CD4-positive, alpha-beta T cell (primary cell): Measurements from ENCODE around the gene BCAT1. TPM values are rescaled to one million over a fixed set of nuclear protein-coding genes. Genes with fewer than 3 reads are reported as not detected.

Source experiments
- ATAC-seq: fragments of 200-7000 bp; cut with Tn5 transposase; one replicate; pipeline ENCODE4 v1.10.0; 2022; ENCODE audit warnings: mild to moderate bottlenecking; ENCODE audit not compliant: poor library complexity
- CTCF ChIA-PET: fragments of 350-600 bp; sonication (Branson Sonifier 250); formaldehyde crosslinking; loops from one replicate; lab custom pipeline; 2021; ENCODE audit warnings: antibody characterized with exemption, inconsistent platforms; lab: Charles Lee
- POLR2A ChIA-PET: fragments of 350-600 bp; sonication (Branson Sonifier 250); formaldehyde crosslinking; loops from one replicate; lab custom pipeline; 2021; ENCODE audit warnings: antibody characterized with exemption, inconsistent platforms; lab: Charles Lee
- DNase-seq, 14 experiments: peaks; one replicate each; pipeline ENCODE4 v3.0.0-alpha.2; 2013 to 2020; ENCODE audit warnings: mixed read lengths in 2 of 14
- H3K27ac ChIP-seq, 2 donors: one replicate each; pipeline versions ENCODE4 v1.5.1 to v1.7.0; 2013; ENCODE audit warnings: low read length in 2 of 2, low read depth in 1 of 2, mild to moderate bottlenecking in 1 of 2
- H3K27me3 ChIP-seq, 2 experiments: 1 replicate in 1 of 2; 2 replicates in 1 of 2; pipeline versions ENCODE4 v1.6.1 to v1.7.0; 2013; ENCODE audit warnings: low read length in 2 of 2, control low read depth in 1 of 2, mild to moderate bottlenecking in 1 of 2, moderate library complexity in 1 of 2; ENCODE audit not compliant: insufficient read depth in 2 of 2, control insufficient read depth in 1 of 2
- H3K36me3 ChIP-seq: one replicate; pipeline ENCODE4 v1.6.1; 2013; ENCODE audit warnings: low read length, control low read depth; ENCODE audit not compliant: insufficient read depth
- H3K4me1 ChIP-seq: one replicate; pipeline ENCODE4 v1.6.1; 2013; ENCODE audit warnings: low read length, control low read depth; ENCODE audit not compliant: insufficient read depth
- H3K4me3 ChIP-seq: one replicate; pipeline ENCODE4 v1.5.1; 2013; ENCODE audit warnings: mild to moderate bottlenecking, low read length, moderate library complexity
- H3K9me3 ChIP-seq, 2 experiments: 1 replicate in 1 of 2; 2 replicates in 1 of 2; pipeline versions ENCODE4 v1.6.1 to v1.7.0; 2013; ENCODE audit warnings: low read length in 2 of 2, mild to moderate bottlenecking in 2 of 2, control low read depth in 1 of 2, moderate library complexity in 1 of 2; ENCODE audit not compliant: control insufficient read depth in 1 of 2, insufficient read depth in 1 of 2
- H3K27ac Mint-ChIP-seq: one replicate; pipeline ENCODE4 v1.8.0; 2020; ENCODE audit warnings: mixed read lengths
- H3K27me3 Mint-ChIP-seq: one replicate; pipeline ENCODE4 v1.8.0; 2021; ENCODE audit warnings: mixed read lengths
- H3K36me3 Mint-ChIP-seq: one replicate; pipeline ENCODE4 v1.8.0; 2021; ENCODE audit warnings: low read depth, mixed read lengths
- H3K4me1 Mint-ChIP-seq: one replicate; pipeline ENCODE4 v1.8.0; 2021; ENCODE audit warnings: low read depth, mixed read lengths
- H3K4me3 Mint-ChIP-seq: one replicate; pipeline ENCODE4 v1.8.0; 2020; ENCODE audit warnings: mild to moderate bottlenecking, mixed read lengths
- H3K9me3 Mint-ChIP-seq: one replicate; pipeline ENCODE4 v1.8.0; 2020; ENCODE audit warnings: mixed read lengths
- CTCF ChIP-seq: fragments of 200-600 bp; IDR thresholded peaks from one replicate; pipeline ENCODE4 v1.8.0; 2022; ENCODE audit warnings: antibody characterized with exemption, mild to moderate bottlenecking
- intact Hi-C, 2 experiments: fragments of 100-400 bp; cut with DNase I in 1 of 2; cut with micrococcal nuclease in 1 of 2; formaldehyde crosslinking; loops; one replicate each; pipeline versions ENCODE4 v1.15.1 to v1.9.0; 2023 to 2025; cut with DNase I, micrococcal nuclease
- total RNA-seq, 174 experiments: library from RNA in 2 of 174; stranded (reverse) in 2 of 174; gene quantifications; one replicate each; pipeline ENCODE4 v1.2.3 and lab custom pipeline; 2021 to 2026

Gene BCAT1
- total RNA-seq, 2 experiments from 2014 or later: 0.34 to 0.91 TPM

DNA sequence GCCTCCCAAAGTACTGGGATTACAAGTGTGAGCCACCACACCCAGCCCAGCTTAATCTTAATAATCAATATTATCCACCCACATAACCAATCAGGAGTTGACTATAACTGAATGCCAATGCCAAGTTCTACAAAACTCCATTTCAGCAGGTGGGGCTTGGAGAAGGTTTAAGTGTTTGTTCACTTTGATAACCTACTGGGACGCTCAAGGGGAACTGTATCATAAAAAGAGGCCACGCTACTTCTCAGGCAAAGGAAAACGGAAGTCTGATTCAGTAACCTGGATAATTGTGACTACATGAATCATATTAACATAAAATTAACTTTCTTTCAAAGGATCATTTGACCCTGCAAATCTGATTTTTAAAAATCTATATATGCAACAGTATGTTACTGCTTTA is 179.2 kb downstream of the BCAT1 start:
- Histone ChIP-seq H3K27me3 (no peaks in the 10 kb centered on the region), H3K9me3 (no peaks in the 10 kb centered on the region), H3K4me1 (no peaks in the 10 kb centered on the region), H3K27ac (no peak overlapping the region), H3K4me3 (no peak overlapping the region), H3K36me3 (no peaks in the 10 kb centered on the region)
- Mint-ChIP-seq H3K27ac (no peak overlapping the region), H3K36me3 (no peaks in the 10 kb centered on the region), H3K27me3 (no peaks in the 10 kb centered on the region), H3K9me3 (no peaks in the 10 kb centered on the region), H3K4me3 (no peak overlapping the region), H3K4me1 (no peaks in the 10 kb centered on the region)
- intact Hi-C loops: no loop called here
- ChIA-PET POLR2A (no interaction called here), CTCF (no interaction called here)
- ATAC-seq: no peak
- no peak for TF ChIP-seq CTCF
- DNase-seq: no peak

DNA sequence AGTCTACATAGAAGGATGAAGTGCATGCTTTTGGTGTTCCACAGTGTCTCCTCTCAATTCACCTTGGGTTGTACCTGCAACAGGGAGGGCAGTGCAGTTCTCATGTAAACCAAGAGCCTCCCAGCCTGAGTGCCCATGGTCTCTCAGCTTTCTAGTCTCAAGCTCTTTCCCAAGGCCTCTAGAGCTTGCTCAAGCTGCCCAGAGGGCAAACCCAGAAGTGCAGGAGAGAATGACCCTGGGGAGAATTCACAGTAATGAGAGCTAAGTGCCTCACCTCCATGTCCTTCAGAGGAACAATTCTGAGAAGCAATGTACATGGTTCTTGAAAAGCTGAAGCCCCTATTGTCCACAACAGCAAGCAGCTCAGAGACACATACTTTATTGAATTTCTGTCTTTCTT is 180.5 kb downstream of the BCAT1 start:
- ChIA-PET CTCF (no interaction called here), POLR2A (interaction anchor here (0.6 kb wide), 1 partner anchor 46 kb away, joined by 6 read pairs; no protein-coding TSS in a partner anchor)
- no peaks in the 10 kb centered on the region for H3K9me3 Mint-ChIP-seq
- TF ChIP-seq CTCF: no peak
- intact Hi-C loops: no loop called here
- Histone ChIP-seq H3K36me3 (no peaks in the 10 kb centered on the region), H3K4me1 (no peaks in the 10 kb centered on the region), H3K27me3 (no peaks in the 10 kb centered on the region), H3K9me3 (no peaks in the 10 kb centered on the region), H3K27ac (no peak overlapping the region), H3K4me3 (no peak overlapping the region)
- no peak for DNase-seq
- no peak for ATAC-seq
- no peaks in the 10 kb centered on the region for H3K27me3 Mint-ChIP-seq
- no peak overlapping the region for H3K4me3 Mint-ChIP-seq
- no peaks in the 10 kb centered on the region for H3K4me1 Mint-ChIP-seq
- H3K27ac Mint-ChIP-seq: no peak overlapping the region
- H3K36me3 Mint-ChIP-seq: no peaks in the 10 kb centered on the region

GRCh38 chr12:24767016-24767415 is 181.9 kb downstream of the BCAT1 start:
- intact Hi-C loops: no loop called here
- no peak overlapping the region for H3K4me3 Mint-ChIP-seq
- DNase-seq: no peak
- H3K9me3 Mint-ChIP-seq: no peaks in the 10 kb centered on the region
- Histone ChIP-seq H3K36me3 (no peaks in the 10 kb centered on the region), H3K27me3 (no peaks in the 10 kb centered on the region), H3K4me3 (no peak overlapping the region), H3K9me3 (no peaks in the 10 kb centered on the region), H3K27ac (no peak overlapping the region), H3K4me1 (no peaks in the 10 kb centered on the region)
- no peak for ATAC-seq
- H3K27me3 Mint-ChIP-seq: no peaks in the 10 kb centered on the region
- H3K27ac Mint-ChIP-seq: no peak overlapping the region
- POLR2A ChIA-PET: no interaction called here
- CTCF ChIA-PET: no interaction called here
- H3K4me1 Mint-ChIP-seq: no peaks in the 10 kb centered on the region
- H3K36me3 Mint-ChIP-seq: no peaks in the 10 kb centered on the region
- TF ChIP-seq CTCF: no peak
